ENCODE data around the gene SLC25A33. TPM values are rescaled to one million over a fixed set of nuclear protein-coding genes. Genes with fewer than 3 reads are reported as not detected.
"Not testable (repeated sequence)": the region's sequence is repeated elsewhere in the genome, so short reads cannot be mapped to it uniquely, and the experiment has no call there.

Gene SLC25A33
- total RNA-seq, 1 donor from 2014 or later, result 7.7 TPM

GRCh38 chr1:9621032-9621431 lies 81.8 kb downstream of the SLC25A33 start:
- no peaks in the 10 kb centered on the region for H3K36me3 Mint-ChIP-seq (ENCODE audit: insufficient read depth)
- no peak for TF ChIP-seq CTCF (IDR thresholded peaks at IDR 0.05; ENCODE audit: unreplicated experiment)
- H3K27me3 Mint-ChIP-seq, result peaks cover 11% of the 10 kb centered on the region
- no peak overlapping the region for H3K4me3 Mint-ChIP-seq (ENCODE audit: low read depth)
- H3K4me1 Mint-ChIP-seq (ENCODE audit: low read depth), result no peaks in the 10 kb centered on the region
- H3K27ac Mint-ChIP-seq, result no peak overlapping the region
- DNase-seq (ENCODE audit: low spot score, unreplicated experiment), result no peak
- no peaks in the 10 kb centered on the region for H3K9me3 Mint-ChIP-seq (ENCODE audit: low read depth)

- Mint-ChIP-seq H3K4me3 (ENCODE audit: low read depth) (no peak overlapping the region), H3K27ac (no peak overlapping the region), H3K4me1 (ENCODE audit: low read depth) (no peaks in the 10 kb centered on the region), H3K36me3 (ENCODE audit: insufficient read depth) (no peaks in the 10 kb centered on the region), H3K27me3 (peaks cover 25% of the 10 kb centered on the region), H3K9me3 (ENCODE audit: low read depth) (no peaks in the 10 kb centered on the region)
- no peak for DNase-seq (ENCODE audit: low spot score, unreplicated experiment)
- TF ChIP-seq CTCF (IDR thresholded peaks at IDR 0.05; ENCODE audit: unreplicated experiment), result no peak
These were observed 84.8 kb downstream of the SLC25A33 start for GRCh38 chr1:9624081-9624480.

- H3K4me3 Mint-ChIP-seq (ENCODE audit: low read depth); DNase-seq (ENCODE audit: low spot score, unreplicated experiment); H3K4me1 Mint-ChIP-seq (ENCODE audit: low read depth); H3K36me3 Mint-ChIP-seq (ENCODE audit: insufficient read depth); H3K27ac Mint-ChIP-seq; H3K9me3 Mint-ChIP-seq (ENCODE audit: low read depth): not testable (repeated sequence)
- peaks cover 23% of the 10 kb centered on the region for H3K27me3 Mint-ChIP-seq
These were observed 85.8 kb downstream of the SLC25A33 start for GRCh38 chr1:9625030-9625429.

- no peak overlapping the region for H3K27ac Mint-ChIP-seq
- H3K27me3 Mint-ChIP-seq, result peaks cover 27% of the 10 kb centered on the region
- no peaks in the 10 kb centered on the region for H3K9me3 Mint-ChIP-seq (ENCODE audit: low read depth)
- H3K4me1 Mint-ChIP-seq (ENCODE audit: low read depth), result no peaks in the 10 kb centered on the region
- no peak overlapping the region for H3K4me3 Mint-ChIP-seq (ENCODE audit: low read depth)
- no peak for TF ChIP-seq CTCF (IDR thresholded peaks at IDR 0.05; ENCODE audit: unreplicated experiment)
- no peaks in the 10 kb centered on the region for H3K36me3 Mint-ChIP-seq (ENCODE audit: insufficient read depth)
- no peak for DNase-seq (ENCODE audit: low spot score, unreplicated experiment)
These were observed 86.9 kb downstream of the SLC25A33 start for GRCh38 chr1:9626201-9626608.

GRCh38 chr1:9628541-9629444 lies 89.5 kb downstream of the SLC25A33 start:
- Mint-ChIP-seq H3K27me3 (peaks cover 27% of the 10 kb centered on the region), H3K9me3 (ENCODE audit: low read depth) (no peaks in the 10 kb centered on the region), H3K36me3 (ENCODE audit: insufficient read depth) (no peaks in the 10 kb centered on the region), H3K4me1 (ENCODE audit: low read depth) (no peaks in the 10 kb centered on the region), H3K4me3 (ENCODE audit: low read depth) (no peak overlapping the region), H3K27ac (no peak overlapping the region)
- no peak for DNase-seq (ENCODE audit: low spot score, unreplicated experiment)
- TF ChIP-seq CTCF (IDR thresholded peaks at IDR 0.05; ENCODE audit: unreplicated experiment), result no peak
